GM18502 (cell line): Measurements from ENCODE around the gene C2orf92.
A peak's percentile ranks its signal among the peaks of the same experiment; 100 is the strongest.

ENCODE experiments used
- ATAC-seq: cut with Tn5 transposase; IDR thresholded peaks from one replicate; pipeline ENCODE4 v1.9.1; 2021; ENCODE audit warnings: mild to moderate bottlenecking; ENCODE audit not compliant: unreplicated experiment, poor library complexity

C2orf92 gene

GRCh38 chr2:97739020-97739892 is 69.7 kb downstream of the C2orf92 start:
- ATAC-seq: no peak

GRCh38 chr2:97739893-97740245 is 70.4 kb downstream of the C2orf92 start:
- no peak for ATAC-seq

- no peak for ATAC-seq
Measured at GRCh38 chr2:97740590-97741182, 71.2 kb downstream of the C2orf92 start.

- no peak for ATAC-seq
Measured at GRCh38 chr2:97741251-97741650, 71.7 kb downstream of the C2orf92 start.

GRCh38 chr2:97741686-97742085 is 72.2 kb downstream of the C2orf92 start:
- no peak for ATAC-seq

GRCh38 chr2:97742381-97742847 is 72.9 kb downstream of the C2orf92 start:
- ATAC-seq: no peak

- no peak for ATAC-seq
Measured at GRCh38 chr2:97743913-97744312, 74.4 kb downstream of the C2orf92 start.

GRCh38 chr2:97745474-97746174 is 76.1 kb downstream of the C2orf92 start:
- ATAC-seq: peak; percentile 71

- no peak for ATAC-seq
Measured at GRCh38 chr2:97747285-97747684, 77.8 kb downstream of the C2orf92 start.

- ATAC-seq: no peak
Measured at GRCh38 chr2:97747716-97748115, 78.2 kb downstream of the C2orf92 start.

- no peak for ATAC-seq
Measured at GRCh38 chr2:97749581-97749980, 80.1 kb downstream of the C2orf92 start.

GRCh38 chr2:97750017-97750416 is 80.5 kb downstream of the C2orf92 start:
- no peak for ATAC-seq

- ATAC-seq: no peak
Measured at GRCh38 chr2:97751752-97752151, 82.2 kb downstream of the C2orf92 start.
